Fibroblast of mammary gland (primary cell): ENCODE results near the gene RAB17.

Experiments used
- DNase-seq: peaks from one replicate; pipeline ENCODE4 v3.0.0-alpha.2; 2010; ENCODE audit warnings: low read depth
- H3K4me3 ChIP-seq: 2 replicates; pipeline ENCODE4 v1.5.1; 2011; ENCODE audit warnings: low read depth, mild to moderate bottlenecking, low read length, moderate library complexity; ENCODE audit not compliant: control insufficient read depth
- TF ChIP-seq, protein P1 (sequence below): conservative IDR thresholded peaks from 2 replicates; pipeline ENCODE4 v1.5.1; 2011; ENCODE audit warnings: low read depth, low read length, inconsistent platforms; ENCODE audit not compliant: control insufficient read depth, insufficient read depth

Gene RAB17

DNA sequence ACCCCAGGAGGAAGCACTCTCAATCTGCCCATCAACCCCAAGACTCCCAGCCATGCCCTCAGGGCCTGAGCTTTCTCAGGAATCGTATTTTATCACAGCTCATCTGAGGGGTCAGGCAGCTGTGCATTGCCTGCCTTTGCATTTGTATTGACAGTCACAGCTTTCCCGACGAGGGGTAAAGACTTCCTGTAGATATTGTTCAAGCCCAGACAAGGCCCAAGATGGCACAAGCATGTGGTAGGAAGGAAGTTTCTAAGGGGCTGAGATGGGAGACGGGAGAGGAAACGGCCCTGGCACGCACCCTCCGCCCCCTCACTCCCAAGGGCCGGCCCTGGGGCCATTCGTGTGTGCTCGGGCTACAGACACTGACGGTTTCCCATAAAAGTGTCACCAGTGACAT, 58.4 kb downstream of the RAB17 start:
- no peak overlapping the region for H3K4me3 ChIP-seq
- DNase-seq, result no peak
- TF ChIP-seq, protein P1, sequence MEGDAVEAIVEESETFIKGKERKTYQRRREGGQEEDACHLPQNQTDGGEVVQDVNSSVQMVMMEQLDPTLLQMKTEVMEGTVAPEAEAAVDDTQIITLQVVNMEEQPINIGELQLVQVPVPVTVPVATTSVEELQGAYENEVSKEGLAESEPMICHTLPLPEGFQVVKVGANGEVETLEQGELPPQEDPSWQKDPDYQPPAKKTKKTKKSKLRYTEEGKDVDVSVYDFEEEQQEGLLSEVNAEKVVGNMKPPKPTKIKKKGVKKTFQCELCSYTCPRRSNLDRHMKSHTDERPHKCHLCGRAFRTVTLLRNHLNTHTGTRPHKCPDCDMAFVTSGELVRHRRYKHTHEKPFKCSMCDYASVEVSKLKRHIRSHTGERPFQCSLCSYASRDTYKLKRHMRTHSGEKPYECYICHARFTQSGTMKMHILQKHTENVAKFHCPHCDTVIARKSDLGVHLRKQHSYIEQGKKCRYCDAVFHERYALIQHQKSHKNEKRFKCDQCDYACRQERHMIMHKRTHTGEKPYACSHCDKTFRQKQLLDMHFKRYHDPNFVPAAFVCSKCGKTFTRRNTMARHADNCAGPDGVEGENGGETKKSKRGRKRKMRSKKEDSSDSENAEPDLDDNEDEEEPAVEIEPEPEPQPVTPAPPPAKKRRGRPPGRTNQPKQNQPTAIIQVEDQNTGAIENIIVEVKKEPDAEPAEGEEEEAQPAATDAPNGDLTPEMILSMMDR, result no peak

GRCh38 chr2:237530472-237531433, 59.8 kb downstream of the RAB17 start:
- TF ChIP-seq, protein P1, result no peak
- DNase-seq, result no peak
- H3K4me3 ChIP-seq, result no peak overlapping the region

DNA sequence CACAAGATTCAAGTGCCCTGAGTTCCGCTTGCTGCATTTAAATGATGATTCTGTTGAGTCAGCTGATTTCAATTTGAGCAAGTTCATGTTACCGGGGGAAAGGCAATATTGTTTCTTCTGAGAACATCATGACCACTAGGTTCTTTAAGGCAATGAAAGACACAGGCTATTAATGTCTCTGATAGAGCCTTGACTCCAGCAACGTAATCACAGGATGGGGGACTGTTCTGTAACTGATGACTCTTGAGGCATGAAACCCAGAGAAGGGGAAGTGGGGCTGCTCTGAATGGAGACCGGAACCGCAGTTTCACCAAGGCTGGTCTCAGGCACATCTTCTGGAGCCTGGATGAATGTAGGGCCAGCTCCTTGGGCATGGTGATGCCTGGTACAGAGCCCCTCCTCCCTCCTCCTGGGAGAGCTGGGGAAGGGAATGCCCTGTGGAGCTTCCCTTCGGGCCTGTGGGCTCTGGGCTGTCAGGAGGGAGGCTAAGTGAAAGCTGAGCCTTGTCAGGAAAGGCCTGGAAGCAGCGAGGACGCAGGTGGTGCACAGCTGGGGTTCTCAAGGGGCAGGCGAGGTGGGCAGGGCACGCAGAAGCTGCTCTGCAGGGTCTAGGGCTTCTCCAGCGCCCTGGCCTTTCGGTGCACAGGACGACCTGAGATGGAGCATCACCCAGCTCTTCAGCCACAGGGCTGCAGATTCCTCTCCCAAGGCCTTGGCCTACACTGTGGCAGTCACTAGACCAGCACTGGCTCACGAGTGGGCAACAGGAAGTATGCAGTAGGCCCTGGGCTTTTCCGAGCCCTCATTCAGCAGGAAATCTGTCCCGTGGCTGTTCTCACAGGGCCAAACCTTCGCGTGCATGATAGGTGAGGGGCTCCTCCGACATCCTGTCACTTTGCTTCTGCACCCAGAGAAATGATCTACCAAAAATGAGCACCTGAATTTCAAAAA, 60.8 kb downstream of the RAB17 start:
- no peak overlapping the region for H3K4me3 ChIP-seq
- no peak for DNase-seq
- TF ChIP-seq, protein P1, result no peak

- no peak for DNase-seq
- TF ChIP-seq, protein P1, result no peak
- H3K4me3 ChIP-seq, result no peak overlapping the region
Measured at GRCh38 chr2:237527766-237528165, 62.8 kb downstream of the RAB17 start.

- TF ChIP-seq, protein P1, result no peak
- H3K4me3 ChIP-seq, result no peak overlapping the region
- DNase-seq, result no peak
Measured at GRCh38 chr2:237527233-237527632, 63.3 kb downstream of the RAB17 start.

DNA sequence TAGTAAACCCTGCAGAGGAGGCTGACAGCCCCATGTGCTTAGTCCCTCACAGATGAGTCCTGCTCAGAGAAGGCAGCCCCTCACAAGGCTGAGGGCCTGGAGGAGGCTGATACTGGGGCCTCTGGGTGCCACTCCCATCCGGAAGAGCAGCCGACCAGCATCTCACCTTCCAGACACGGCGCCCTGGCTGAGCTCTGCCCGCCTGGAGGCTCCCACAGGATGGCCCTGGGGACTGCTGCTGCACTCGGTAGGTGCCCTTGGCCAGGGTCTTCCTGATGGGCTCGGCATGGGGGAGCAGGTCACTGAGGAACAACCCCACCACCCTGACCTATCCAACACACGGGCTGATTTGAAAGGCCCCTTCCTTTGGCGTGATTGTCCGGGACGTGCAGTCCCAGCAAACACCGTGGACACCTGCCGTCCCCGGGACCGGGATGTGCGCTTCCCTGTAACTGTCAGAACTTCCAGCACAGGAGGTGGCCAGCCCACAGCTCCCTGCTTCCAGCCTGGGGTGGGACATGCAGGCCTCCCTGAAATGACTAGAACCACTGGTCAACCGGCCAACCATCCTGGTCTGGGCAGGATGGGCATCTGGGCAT, 64.9 kb downstream of the RAB17 start:
- H3K4me3 ChIP-seq, result no peak overlapping the region
- TF ChIP-seq, protein P1, result no peak
- DNase-seq, result no peak
